HL-60 (cell line): ENCODE results near the gene POU4F1.

ENCODE experiments used
- DNase-seq, 2 experiments: peaks; one replicate each; pipeline ENCODE4 v3.0.0-alpha.2; 2010 to 2020; ENCODE audit warnings: low read depth in 1 of 2, low spot score in 1 of 2
- H3K27ac ChIP-seq: fragments of 250-450 bp; sonication (Bioruptor Pico); replicated peaks from 2 replicates; pipeline ENCODE4 v1.5.1; 2020; ENCODE audit warnings: mild to moderate bottlenecking, moderate library complexity
- H3K27me3 ChIP-seq: fragments of 250-450 bp; sonication (Bioruptor Pico); 2 replicates; pipeline ENCODE4 v1.5.1; 2021; ENCODE audit warnings: mild to moderate bottlenecking, moderate library complexity; ENCODE audit not compliant: insufficient read depth, poor library complexity, severe bottlenecking
- H3K4me3 ChIP-seq: replicated peaks from 2 replicates; pipeline ENCODE4 v1.5.1; 2011; ENCODE audit warnings: mild to moderate bottlenecking, control low read depth, low read length; ENCODE audit not compliant: insufficient read depth
- CTCF ChIP-seq: IDR thresholded peaks from one replicate; pipeline ENCODE4 v1.5.1; 2011; ENCODE audit warnings: low read length, control low read depth, inconsistent platforms; ENCODE audit not compliant: insufficient read depth
- GABPA ChIP-seq: IDR thresholded peaks from 2 replicates; pipeline ENCODE4 v1.6.1; 2012; ENCODE audit warnings: low read depth
- POLR2AphosphoS5 ChIP-seq: IDR thresholded peaks from 2 replicates; pipeline ENCODE4 v1.6.1; 2012; ENCODE audit warnings: low read depth
- REST ChIP-seq: IDR thresholded peaks from 2 replicates; pipeline ENCODE4 v1.6.1; 2012; ENCODE audit warnings: low read depth; ENCODE audit not compliant: insufficient replicate concordance
- SPI1 ChIP-seq: IDR thresholded peaks from 2 replicates; pipeline ENCODE4 v1.6.1; 2012; ENCODE audit warnings: low read depth, mild to moderate bottlenecking, borderline replicate concordance
- long read RNA-seq: library from polyadenylated mRNA; unstranded; transcript quantifications from one replicate; pipeline ENCODE4 v2.0.0, GENCODE V29; 2020

POU4F1 gene
- long read RNA-seq = 0 reads

GRCh38 chr13:78603240-78603957 is at the start of gene POU4F1:
POU4F1 (minus strand) TSS chr13:78603552; CDS start chr13:78603326, 226 bp downstream.
- no peak for TF ChIP-seq GABPA
- TF ChIP-seq POLR2AphosphoS5 = no peak
- TF ChIP-seq REST = no peak
- no peak for TF ChIP-seq SPI1
- TF ChIP-seq CTCF = no peak
- Histone ChIP-seq H3K27me3 (peaks cover 79% of the 10 kb centered on the region), H3K4me3 (peak within 1 kb of the TSS; percentile 46), H3K27ac (no peak within 1 kb of the TSS)
- DNase-seq = peak; percentile 64 to 77

GRCh38 chr13:78652651-78653050 is 49.3 kb upstream of the POU4F1 start:
- H3K27me3 ChIP-seq = no peaks in the 10 kb centered on the region
- no peak overlapping the region for H3K4me3 ChIP-seq
- no peak for TF ChIP-seq GABPA
- TF ChIP-seq CTCF = no peak
- no peak for TF ChIP-seq SPI1
- no peak for TF ChIP-seq REST
- TF ChIP-seq POLR2AphosphoS5 = no peak
- H3K27ac ChIP-seq = no peak overlapping the region
- no peak for DNase-seq

- Histone ChIP-seq H3K27me3 (no peaks in the 10 kb centered on the region), H3K27ac (no peak overlapping the region), H3K4me3 (no peak overlapping the region)
- TF ChIP-seq SPI1 = no peak
- TF ChIP-seq POLR2AphosphoS5 = no peak
- TF ChIP-seq REST = no peak
- no peak for TF ChIP-seq CTCF
- no peak for TF ChIP-seq GABPA
- DNase-seq = no peak
Observed at GRCh38 chr13:78650717-78651083, 47.3 kb upstream of the POU4F1 start.
